ENCODE results near the gene GPATCH2L. TPM values are rescaled to one million over a fixed set of nuclear protein-coding genes. Genes with fewer than 3 reads are reported as not detected.

GPATCH2L gene
- 100 to 1,000 TPM in 2 of 4 donors, 10 to 100 TPM in 2; 40.8 to 170 (median 84.8) TPM for total RNA-seq

DNA sequence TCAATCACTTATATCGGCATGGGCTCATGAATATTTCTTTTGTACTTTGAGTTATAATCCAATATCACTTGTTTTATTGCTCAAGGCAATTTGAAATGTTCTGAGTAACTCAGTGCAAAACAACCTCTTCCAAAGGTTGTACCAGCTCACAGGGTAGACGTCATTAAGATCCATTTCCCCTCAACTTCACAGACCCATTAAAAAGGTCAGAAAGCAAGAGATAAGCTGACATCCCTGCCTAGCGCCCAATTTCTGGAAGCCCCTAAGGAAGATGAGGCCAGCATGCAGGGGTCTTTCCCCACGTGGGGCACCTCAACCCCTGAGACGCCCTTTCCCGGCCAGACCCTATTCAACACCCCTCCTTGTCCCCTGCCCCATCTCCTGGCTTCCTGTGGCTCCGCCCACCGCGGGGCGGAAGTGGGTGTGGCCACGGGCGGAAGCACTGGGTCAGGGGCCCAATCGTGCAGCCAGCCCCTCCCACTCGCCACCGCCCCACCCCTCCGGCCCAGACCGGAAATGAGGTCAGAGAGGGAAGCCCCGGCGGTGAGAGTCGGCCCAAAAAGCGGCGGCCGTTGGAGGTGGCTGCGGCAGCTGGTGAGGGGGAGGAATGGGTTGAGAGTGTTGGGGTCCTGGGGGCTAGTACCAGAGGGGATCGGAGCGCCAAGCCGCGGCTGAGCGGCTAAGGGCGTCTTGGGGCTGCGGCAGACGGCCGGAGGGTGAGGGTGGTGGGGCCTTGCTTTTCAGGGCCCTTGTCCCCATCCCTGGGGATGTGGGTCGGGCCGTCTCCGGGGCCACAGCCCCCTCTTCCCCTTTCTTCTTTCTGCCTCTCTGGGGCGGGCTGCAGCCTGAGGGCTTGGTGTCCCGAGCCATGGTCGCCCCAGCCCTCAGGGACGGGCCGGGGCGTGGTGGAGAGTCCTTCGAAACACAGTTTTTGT lies at the start of gene GPATCH2L:
GPATCH2L (plus strand) TSS at position 525 of the 935 bp plus-strand sequence. CDS start 2,442 bp downstream, outside the sequence.
- DNase-seq = peak; percentile 94 to 95
- intact Hi-C loops (cut with DNase I) = no loop called here
- Histone ChIP-seq H3K9me3 (no peaks in the 10 kb centered on the region), H3K4me1 (peaks cover 36 to 41% of the 10 kb centered on the region in 2 donors), H3K4me3 (replicated peaks in 1 of 3) (peak within 1 kb of the TSS; percentile 73 to 83 (median 74)), H3K27me3 (no peaks in the 10 kb centered on the region), H3K27ac (peak within 1 kb of the TSS in 2 of 3 donors; percentile 41 to 80), H3K36me3 (peaks cover 0 to 6% of the 10 kb centered on the region in 2 donors)
- TF ChIP-seq CTCF (IDR thresholded peaks at IDR 0.05) = no peak
- TF ChIP-seq POLR2A (IDR thresholded peaks at IDR 0.05) = peak in 1 of 2 donors; percentile 71
- WGBS, 2 donors = 3 to 7% methylated on average over 17 to 33 of the region's 43 CpGs

DNA sequence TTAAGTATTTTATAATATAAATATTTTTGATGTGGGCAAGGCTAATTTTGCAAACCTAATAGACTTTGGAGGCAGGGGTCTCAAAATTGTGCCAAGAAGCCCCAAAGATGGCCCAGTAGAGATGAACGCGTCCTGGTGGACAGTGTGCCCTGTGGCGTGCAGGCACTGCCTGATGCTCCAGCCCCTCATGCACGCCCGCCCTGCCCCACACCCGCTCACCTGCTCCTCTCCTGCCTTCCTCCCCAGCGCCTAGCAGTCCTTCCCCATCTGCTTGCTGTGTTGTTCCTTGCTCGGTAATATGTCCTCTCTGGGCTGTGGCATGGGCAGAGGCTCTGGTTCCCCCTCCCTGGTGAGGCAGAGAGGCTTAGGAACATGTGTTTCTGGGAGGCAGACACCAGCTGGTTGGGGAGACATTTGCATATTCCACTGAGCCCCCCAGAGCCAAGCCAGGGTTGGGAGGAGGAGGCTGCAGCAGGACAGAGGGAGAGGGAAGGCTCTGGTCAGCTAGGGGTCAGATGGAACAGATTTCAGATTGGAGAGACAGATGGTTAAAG lies 46.8 kb upstream of the GPATCH2L start:
- DNase-seq = no peak
- 77 to 90% methylated on average over 8 of the region's 8 CpGs for WGBS, 2 donors
- intact Hi-C loops (cut with DNase I) = no loop called here
- TF ChIP-seq POLR2A (IDR thresholded peaks at IDR 0.05) (no peak), CTCF (IDR thresholded peaks at IDR 0.05) (no peak)
- H3K27ac ChIP-seq = no peak overlapping the region
- H3K4me1 ChIP-seq = no peaks in the 10 kb centered on the region
- no peaks in the 10 kb centered on the region for H3K27me3 ChIP-seq
- no peaks in the 10 kb centered on the region for H3K36me3 ChIP-seq
- no peak overlapping the region for H3K4me3 ChIP-seq (replicated peaks in 1 of 3)
- H3K9me3 ChIP-seq = no peaks in the 10 kb centered on the region

DNA sequence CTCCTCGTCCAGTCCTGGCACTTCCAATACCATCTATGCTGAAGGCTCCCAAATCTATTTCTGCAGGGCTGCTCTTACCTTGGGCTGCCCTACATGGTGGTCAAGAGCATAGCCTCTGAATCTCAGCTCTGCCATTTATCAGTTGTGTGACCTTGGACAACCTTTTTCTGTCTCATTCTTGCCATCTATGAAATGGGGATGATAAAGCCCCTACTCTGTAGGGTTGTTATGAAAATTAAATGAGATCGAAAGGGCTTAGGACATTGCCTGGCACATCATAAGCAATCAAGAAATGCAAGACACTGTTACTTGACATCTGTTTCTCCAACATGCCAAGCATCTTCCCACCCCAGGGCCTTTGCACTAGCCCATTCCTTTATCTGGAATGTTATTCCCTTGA lies 45.5 kb upstream of the GPATCH2L start:
- TF ChIP-seq POLR2A (IDR thresholded peaks at IDR 0.05) = no peak
- no peak for TF ChIP-seq CTCF (IDR thresholded peaks at IDR 0.05)
- Histone ChIP-seq H3K27me3 (no peaks in the 10 kb centered on the region), H3K4me1 (no peaks in the 10 kb centered on the region), H3K4me3 (replicated peaks in 1 of 3) (no peak overlapping the region), H3K9me3 (no peaks in the 10 kb centered on the region), H3K36me3 (no peaks in the 10 kb centered on the region), H3K27ac (no peak overlapping the region)
- intact Hi-C loops (cut with DNase I) = no loop called here
- 80 to 86% methylated on average over 2 of the region's 2 CpGs for WGBS, 2 donors
- no peak for DNase-seq

DNA sequence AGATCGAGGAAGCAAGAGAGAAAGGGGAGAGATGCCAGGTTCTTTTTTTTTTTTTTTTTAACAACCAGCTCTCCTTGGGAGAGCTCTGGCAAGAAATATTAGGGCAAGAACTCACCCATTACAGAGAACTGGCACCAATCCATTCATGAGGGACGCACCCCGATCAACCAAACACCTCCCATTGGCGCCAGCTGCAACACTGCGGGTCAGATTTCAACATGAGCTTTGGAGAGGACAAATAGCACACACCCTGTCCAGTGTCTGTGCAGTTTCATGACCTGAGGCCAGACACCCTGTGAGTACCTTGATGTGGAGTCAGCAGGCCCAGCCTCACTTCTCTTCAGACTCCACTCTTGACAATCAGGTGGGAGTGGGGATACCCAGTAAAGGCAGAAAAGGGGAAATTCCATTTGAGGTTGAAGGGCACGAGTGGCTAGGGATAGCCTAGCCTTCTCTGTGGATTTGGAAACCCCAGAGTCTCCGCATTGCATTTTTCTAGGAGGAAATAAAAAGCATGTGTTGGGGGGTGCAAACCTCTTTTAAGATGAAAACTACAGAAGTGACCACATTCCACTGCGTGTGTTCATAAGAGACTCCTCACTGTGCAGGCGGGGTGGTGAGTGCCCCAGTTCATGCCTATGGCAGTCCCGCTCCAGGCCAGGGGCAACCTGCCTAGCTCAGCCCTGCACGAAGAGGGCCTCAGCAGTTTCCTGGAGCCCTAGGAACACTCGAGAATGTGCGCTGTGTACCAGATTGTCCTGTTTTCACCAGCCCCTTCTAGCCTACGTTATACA lies 42.4 kb upstream of the GPATCH2L start:
- no peak overlapping the region for H3K4me3 ChIP-seq (replicated peaks in 1 of 3)
- TF ChIP-seq POLR2A (IDR thresholded peaks at IDR 0.05) (no peak), CTCF (IDR thresholded peaks at IDR 0.05) (no peak)
- H3K27me3 ChIP-seq = no peaks in the 10 kb centered on the region
- H3K27ac ChIP-seq = no peak overlapping the region
- peak; percentile 5 to 35 for DNase-seq
- no peaks in the 10 kb centered on the region for H3K9me3 ChIP-seq
- intact Hi-C loops (cut with DNase I) = no loop called here
- H3K36me3 ChIP-seq = no peaks in the 10 kb centered on the region
- H3K4me1 ChIP-seq = no peaks in the 10 kb centered on the region
- WGBS, 2 donors = 62 to 68% methylated on average over 14 of the region's 14 CpGs

Data from thyroid gland (tissue), 4 donors.